Measurements from ENCODE around the gene PMPCA.

The PMPCA gene

DNA sequence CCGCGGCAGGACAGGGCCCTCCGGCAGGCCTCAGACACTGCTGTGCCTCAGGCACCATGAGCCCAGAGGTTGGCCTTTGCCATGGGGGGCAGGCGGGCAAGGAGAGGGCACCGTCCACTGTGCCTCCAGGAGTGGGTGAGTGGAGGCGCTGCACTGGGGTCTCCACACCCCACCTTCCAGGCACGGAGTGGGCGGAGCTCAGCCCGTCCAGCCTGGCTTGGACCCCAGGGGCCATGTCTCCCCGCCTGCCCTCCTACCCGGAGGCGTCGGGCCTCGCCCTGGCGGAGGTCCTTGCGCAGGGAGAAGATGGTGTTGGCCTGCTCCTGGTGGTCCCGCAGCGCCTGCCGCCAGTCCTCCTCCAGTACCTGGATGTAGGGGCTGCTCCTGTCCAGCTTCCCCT lies 40.4 kb upstream of the PMPCA start:
- no peaks in the 10 kb centered on the region for H3K79me2 ChIP-seq (ENCODE audit: low read length)
- H3K4me1 ChIP-seq (ENCODE audit: low read length): peaks cover 10% of the 10 kb centered on the region
- H3K9ac ChIP-seq (ENCODE audit: low read length): no peak overlapping the region
- 0 out of 2 replicates have a peak, but pooled peaks cover 4% of the 10 kb centered on the region for H4K20me1 ChIP-seq (ENCODE audit: insufficient read depth, low read length)
- H3K36me3 ChIP-seq (replicated peaks; ENCODE audit: low read depth, low read length): no peaks in the 10 kb centered on the region
- no peak overlapping the region for H3K27ac ChIP-seq (ENCODE audit: low read length)
- H3K9me3 ChIP-seq (ENCODE audit: insufficient read depth, low read length): no peaks in the 10 kb centered on the region
- TF ChIP-seq EZH2phosphoT487 (IDR thresholded peaks at IDR 0.05; ENCODE audit: low read depth): no peak
- TF ChIP-seq, protein P1, sequence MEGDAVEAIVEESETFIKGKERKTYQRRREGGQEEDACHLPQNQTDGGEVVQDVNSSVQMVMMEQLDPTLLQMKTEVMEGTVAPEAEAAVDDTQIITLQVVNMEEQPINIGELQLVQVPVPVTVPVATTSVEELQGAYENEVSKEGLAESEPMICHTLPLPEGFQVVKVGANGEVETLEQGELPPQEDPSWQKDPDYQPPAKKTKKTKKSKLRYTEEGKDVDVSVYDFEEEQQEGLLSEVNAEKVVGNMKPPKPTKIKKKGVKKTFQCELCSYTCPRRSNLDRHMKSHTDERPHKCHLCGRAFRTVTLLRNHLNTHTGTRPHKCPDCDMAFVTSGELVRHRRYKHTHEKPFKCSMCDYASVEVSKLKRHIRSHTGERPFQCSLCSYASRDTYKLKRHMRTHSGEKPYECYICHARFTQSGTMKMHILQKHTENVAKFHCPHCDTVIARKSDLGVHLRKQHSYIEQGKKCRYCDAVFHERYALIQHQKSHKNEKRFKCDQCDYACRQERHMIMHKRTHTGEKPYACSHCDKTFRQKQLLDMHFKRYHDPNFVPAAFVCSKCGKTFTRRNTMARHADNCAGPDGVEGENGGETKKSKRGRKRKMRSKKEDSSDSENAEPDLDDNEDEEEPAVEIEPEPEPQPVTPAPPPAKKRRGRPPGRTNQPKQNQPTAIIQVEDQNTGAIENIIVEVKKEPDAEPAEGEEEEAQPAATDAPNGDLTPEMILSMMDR (IDR thresholded peaks at IDR 0.05; ENCODE audit: low read depth, low read length): no peak
- no peak overlapping the region for H2AFZ ChIP-seq (ENCODE audit: low read depth, low read length)
- H3K27me3 ChIP-seq (ENCODE audit: low read depth, low read length): no peaks in the 10 kb centered on the region
- no peak overlapping the region for H3K4me2 ChIP-seq (ENCODE audit: low read length)
- no peak overlapping the region for H3K4me3 ChIP-seq (ENCODE audit: low read length)

DNA sequence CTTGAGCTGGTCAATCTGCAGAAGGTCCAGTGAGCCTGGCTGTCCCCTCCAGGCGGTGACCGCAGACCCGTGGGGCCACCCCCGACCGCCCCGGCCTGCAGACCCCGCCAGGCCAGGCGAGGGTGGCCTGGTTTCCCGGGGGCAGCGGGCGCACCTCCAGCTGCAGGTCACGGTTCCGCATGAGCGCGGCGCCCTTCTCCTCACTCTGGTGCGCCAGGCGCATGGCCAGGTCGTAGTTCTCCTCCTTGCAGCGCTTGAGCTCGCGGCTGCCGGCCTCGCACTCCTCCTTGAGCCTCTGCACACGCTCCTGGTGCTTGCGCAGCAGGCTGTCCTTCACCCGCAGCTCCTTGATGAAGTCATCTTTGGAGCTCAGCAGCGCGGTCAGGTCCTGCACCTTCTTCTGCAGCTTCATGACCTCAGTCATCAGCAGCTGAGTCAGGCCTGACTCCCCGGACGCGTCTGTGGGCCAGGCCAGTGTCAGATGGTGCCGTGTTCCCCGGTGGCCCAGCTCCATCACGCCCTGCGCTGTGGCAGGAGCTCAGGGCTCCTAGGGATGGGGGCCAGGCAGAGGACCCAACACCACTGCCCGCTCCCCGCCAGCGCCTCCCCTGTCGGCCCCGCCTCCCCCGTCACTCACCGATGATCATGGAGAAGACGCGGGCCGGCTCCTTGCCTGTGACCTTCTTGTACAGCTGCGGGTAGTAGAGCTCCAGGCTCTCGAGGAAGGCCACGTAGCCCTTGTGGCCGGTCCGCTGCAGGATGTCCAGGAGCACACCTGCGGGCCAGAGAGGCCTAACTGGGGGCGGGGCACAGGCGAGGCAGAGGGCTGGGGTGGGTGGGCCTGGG lies 39.5 kb upstream of the PMPCA start:
- Histone ChIP-seq H3K27me3 (ENCODE audit: low read depth, low read length) (no peaks in the 10 kb centered on the region), H4K20me1 (ENCODE audit: insufficient read depth, low read length) (0 out of 2 replicates have a peak, but pooled peaks cover 4% of the 10 kb centered on the region)

GRCh38 chr9:136371533-136371880 lies 39.0 kb upstream of the PMPCA start:
- no peaks in the 10 kb centered on the region for H3K27me3 ChIP-seq (ENCODE audit: low read depth, low read length)
- no peaks in the 10 kb centered on the region for H3K4me1 ChIP-seq (ENCODE audit: low read length)
- H3K9ac ChIP-seq (ENCODE audit: low read length): no peak overlapping the region
- H3K27ac ChIP-seq (ENCODE audit: low read length): no peak overlapping the region
- TF ChIP-seq EZH2phosphoT487 (IDR thresholded peaks at IDR 0.05; ENCODE audit: low read depth): no peak
- TF ChIP-seq, protein P1 (IDR thresholded peaks at IDR 0.05; ENCODE audit: low read depth, low read length): no peak
- no peak overlapping the region for H3K4me2 ChIP-seq (ENCODE audit: low read length)
- no peaks in the 10 kb centered on the region for H3K9me3 ChIP-seq (ENCODE audit: insufficient read depth, low read length)
- no peaks in the 10 kb centered on the region for H3K36me3 ChIP-seq (replicated peaks; ENCODE audit: low read depth, low read length)
- H4K20me1 ChIP-seq (ENCODE audit: insufficient read depth, low read length): 0 out of 2 replicates have a peak, but pooled peaks cover 4% of the 10 kb centered on the region
- no peaks in the 10 kb centered on the region for H3K79me2 ChIP-seq (ENCODE audit: low read length)
- H3K4me3 ChIP-seq (ENCODE audit: low read length): no peak overlapping the region
- H2AFZ ChIP-seq (ENCODE audit: low read depth, low read length): no peak overlapping the region

More for the DNA sequence above, 39.5 kb upstream of the PMPCA start:
- no peaks in the 10 kb centered on the region for H3K9me3 ChIP-seq (ENCODE audit: insufficient read depth, low read length)
- H3K36me3 ChIP-seq (replicated peaks; ENCODE audit: low read depth, low read length): no peaks in the 10 kb centered on the region
- TF ChIP-seq, protein P1 (IDR thresholded peaks at IDR 0.05; ENCODE audit: low read depth, low read length): no peak
- TF ChIP-seq EZH2phosphoT487 (IDR thresholded peaks at IDR 0.05; ENCODE audit: low read depth): no peak
- no peak overlapping the region for H3K27ac ChIP-seq (ENCODE audit: low read length)
- no peak overlapping the region for H3K4me2 ChIP-seq (ENCODE audit: low read length)
- H3K4me1 ChIP-seq (ENCODE audit: low read length): peaks cover 3% of the 10 kb centered on the region
- no peak overlapping the region for H3K4me3 ChIP-seq (ENCODE audit: low read length)
- no peaks in the 10 kb centered on the region for H3K79me2 ChIP-seq (ENCODE audit: low read length)
- no peak overlapping the region for H2AFZ ChIP-seq (ENCODE audit: low read depth, low read length)
- no peak overlapping the region for H3K9ac ChIP-seq (ENCODE audit: low read length)

DNA sequence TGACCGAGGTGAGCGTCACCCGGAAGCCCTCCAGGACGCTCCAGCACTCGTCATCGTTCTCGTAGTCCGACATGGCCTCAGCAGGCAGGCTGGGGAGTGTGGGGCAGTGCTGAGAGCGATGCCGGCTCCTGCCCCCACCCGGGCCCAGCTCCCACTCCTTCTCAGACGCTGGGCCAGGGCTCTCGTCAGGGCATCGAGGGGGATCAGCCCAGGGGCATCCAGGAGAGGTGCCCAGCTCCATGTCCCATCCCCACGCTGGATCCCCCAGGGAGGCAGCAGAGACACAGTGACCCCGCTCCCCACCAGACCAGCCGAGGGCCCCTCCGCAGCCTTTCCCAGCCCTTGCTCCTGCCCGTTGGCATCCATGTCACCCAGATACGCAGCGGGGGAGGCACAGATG lies 38.5 kb upstream of the PMPCA start:
- Histone ChIP-seq H3K4me1 (ENCODE audit: low read length) (no peaks in the 10 kb centered on the region), H3K9ac (ENCODE audit: low read length) (no peak overlapping the region), H3K4me3 (ENCODE audit: low read length) (no peak overlapping the region), H2AFZ (ENCODE audit: low read depth, low read length) (no peak overlapping the region), H3K36me3 (replicated peaks; ENCODE audit: low read depth, low read length) (no peaks in the 10 kb centered on the region), H3K9me3 (ENCODE audit: insufficient read depth, low read length) (no peaks in the 10 kb centered on the region), H4K20me1 (ENCODE audit: insufficient read depth, low read length) (0 out of 2 replicates have a peak, but pooled peaks cover 4% of the 10 kb centered on the region), H3K27me3 (ENCODE audit: low read depth, low read length) (no peaks in the 10 kb centered on the region), H3K4me2 (ENCODE audit: low read length) (no peak overlapping the region), H3K27ac (ENCODE audit: low read length) (no peak overlapping the region), H3K79me2 (ENCODE audit: low read length) (no peaks in the 10 kb centered on the region)
- TF ChIP-seq, protein P1 (IDR thresholded peaks at IDR 0.05; ENCODE audit: low read depth, low read length): no peak
- TF ChIP-seq EZH2phosphoT487 (IDR thresholded peaks at IDR 0.05; ENCODE audit: low read depth): no peak

Data from OCI-LY3 (cell line).